GM23248 (cell line): ENCODE data around the gene ITGB7.
"Not testable (repeated sequence)": the region's sequence is repeated elsewhere in the genome, so short reads cannot be mapped to it uniquely, and the experiment has no call there.

Experiments used
- EZH2 ChIP-seq: fragments of 200-600 bp; sonication (generic); IDR thresholded peaks from 2 replicates; pipeline ENCODE4 v1.6.1; 2018; ENCODE audit warnings: antibody characterized with exemption, mild to moderate bottlenecking; ENCODE audit not compliant: insufficient read depth, poor library complexity, severe bottlenecking
- EZH2phosphoT487 ChIP-seq: fragments of 200-600 bp; sonication (generic); IDR thresholded peaks from 2 replicates; pipeline ENCODE4 v1.6.1; 2018; ENCODE audit warnings: antibody characterized with exemption, moderate library complexity, mild to moderate bottlenecking, low read depth; ENCODE audit not compliant: insufficient read depth

GRCh38 chr12:53177447-53177846 lies 29.6 kb downstream of the ITGB7 start:
- not testable (repeated sequence) for TF ChIP-seq EZH2phosphoT487, EZH2
